HG03045 (cell line): ENCODE results near the gene SAXO1.

Source experiments
- ATAC-seq: cut with Tn5 transposase; IDR thresholded peaks from one replicate; pipeline ENCODE4 v1.9.1; 2021; ENCODE audit warnings: mild to moderate bottlenecking, moderate library complexity; ENCODE audit not compliant: unreplicated experiment

SAXO1 gene

DNA sequence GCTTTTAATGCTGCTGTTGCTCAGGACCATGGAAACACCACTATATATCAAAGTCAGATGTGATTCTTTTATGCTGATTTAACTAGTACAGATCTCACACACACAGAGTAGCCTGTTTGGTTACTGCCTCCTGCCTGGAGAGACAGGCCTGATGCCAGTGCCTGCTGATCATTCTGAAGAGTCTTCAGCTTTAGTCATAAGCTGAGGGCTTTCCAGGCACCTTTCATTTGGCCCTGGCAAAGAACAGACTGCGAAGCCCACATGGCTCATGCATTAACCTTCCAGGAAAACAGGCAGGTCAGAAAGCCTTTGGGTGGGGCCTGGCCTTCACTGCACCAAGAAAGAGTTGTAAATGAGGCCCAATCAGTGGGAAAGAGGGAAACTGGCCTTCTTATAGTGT lies 144.7 kb downstream of the SAXO1 start:
- no peak for ATAC-seq

GRCh38 chr9:18887546-18887945 lies 145.5 kb downstream of the SAXO1 start:
- ATAC-seq = no peak

- no peak for ATAC-seq
Measured at GRCh38 chr9:18881758-18882157, 151.3 kb downstream of the SAXO1 start.

DNA sequence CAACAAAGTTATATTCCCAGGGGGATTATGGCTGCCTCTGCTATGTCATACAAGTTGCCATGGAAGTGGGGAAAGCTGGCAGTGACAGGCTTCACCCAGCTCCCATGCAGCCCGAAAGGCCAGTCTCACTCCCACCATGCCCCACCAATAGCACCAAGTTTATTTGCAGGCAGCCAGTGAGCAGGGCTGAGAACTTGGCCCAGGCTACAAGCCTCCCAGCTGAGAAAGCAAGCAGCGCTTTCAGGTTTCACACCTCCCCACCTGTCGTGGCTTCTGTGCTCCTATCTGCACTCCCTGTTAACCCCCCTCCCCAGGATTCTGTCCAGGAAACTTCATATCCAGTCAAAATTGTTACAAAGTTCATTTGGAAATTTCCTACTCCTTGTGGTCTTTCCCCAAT lies 155.0 kb downstream of the SAXO1 start:
- no peak for ATAC-seq
